SK-N-SH (cell line): ENCODE results near the gene GOLPH3.

ENCODE experiments used
- EZH2phosphoT487 ChIP-seq: fragments of 200-600 bp; sonication (generic); IDR thresholded peaks from 2 replicates; pipeline ENCODE4 v1.6.1; 2017; ENCODE audit warnings: low read depth, mixed run types, mild to moderate bottlenecking, antibody characterized with exemption, moderate library complexity, borderline replicate concordance
- GABPA ChIP-seq: IDR thresholded peaks from 2 replicates; pipeline ENCODE4 v1.4.0; 2012; ENCODE audit warnings: low read depth, mild to moderate bottlenecking
- JUND ChIP-seq: IDR thresholded peaks from 2 replicates; pipeline ENCODE4 v1.4.0; 2012
- RCOR1 ChIP-seq: fragments of 150-350 bp; IDR thresholded peaks from 2 replicates; pipeline ENCODE4 v1.6.1; 2017; ENCODE audit warnings: antibody characterized with exemption, low read length
- TF ChIP-seq, protein P1 (sequence below): fragments of 200-600 bp; sonication (generic); IDR thresholded peaks from 2 replicates; pipeline ENCODE4 v1.6.1; 2017; ENCODE audit warnings: antibody characterized with exemption, mild to moderate bottlenecking, moderate library complexity
- TF ChIP-seq, protein P2 (sequence below): IDR thresholded peaks from 2 replicates; pipeline ENCODE4 v1.4.0; 2012; ENCODE audit warnings: low read depth
- TF ChIP-seq, protein P3 (sequence below): IDR thresholded peaks from 2 replicates; pipeline ENCODE4; 2012

DNA sequence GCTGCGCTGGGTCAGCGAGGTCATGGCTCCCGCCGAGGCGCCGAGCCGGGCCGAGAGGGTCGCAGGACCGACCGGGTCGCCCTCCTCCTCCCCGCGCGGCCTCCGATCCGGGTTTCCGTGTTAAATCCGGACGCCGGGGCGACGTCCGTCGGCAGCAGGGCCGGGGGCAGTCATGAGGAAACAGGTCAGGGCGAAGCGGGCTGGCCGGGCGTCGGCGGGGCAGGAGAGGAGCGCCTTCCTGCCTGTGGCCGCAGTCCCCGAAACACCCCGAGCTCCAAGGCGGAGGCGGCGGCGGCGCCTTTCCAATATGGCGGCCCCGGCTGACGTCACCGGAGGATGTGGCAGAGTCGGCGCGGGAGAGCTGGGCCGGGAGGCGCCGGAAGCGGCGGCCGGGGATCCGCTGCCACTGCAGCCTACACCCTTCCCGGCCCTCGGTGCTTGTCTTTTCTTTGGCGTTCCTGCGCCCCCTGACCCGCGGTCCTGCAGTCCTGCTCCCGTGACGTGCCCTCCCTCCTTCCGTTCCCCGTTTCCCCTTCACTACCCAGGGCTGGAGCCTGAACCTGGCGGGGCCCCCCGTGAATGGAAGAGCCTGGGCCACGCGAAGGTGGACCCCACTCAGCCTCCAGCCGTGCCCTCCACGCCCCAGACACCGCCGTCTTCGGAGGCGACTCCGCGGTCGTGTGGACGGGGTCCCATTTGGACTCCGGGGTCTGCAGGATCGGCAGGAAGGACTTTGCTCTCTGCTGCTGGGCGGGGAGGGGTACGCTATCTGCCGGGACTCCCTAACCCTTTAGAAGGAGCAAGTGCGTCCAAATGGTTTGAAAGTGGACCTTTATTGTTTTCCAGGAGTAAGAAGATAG lies at the start of gene GOLPH3:
- TF ChIP-seq, protein P1, sequence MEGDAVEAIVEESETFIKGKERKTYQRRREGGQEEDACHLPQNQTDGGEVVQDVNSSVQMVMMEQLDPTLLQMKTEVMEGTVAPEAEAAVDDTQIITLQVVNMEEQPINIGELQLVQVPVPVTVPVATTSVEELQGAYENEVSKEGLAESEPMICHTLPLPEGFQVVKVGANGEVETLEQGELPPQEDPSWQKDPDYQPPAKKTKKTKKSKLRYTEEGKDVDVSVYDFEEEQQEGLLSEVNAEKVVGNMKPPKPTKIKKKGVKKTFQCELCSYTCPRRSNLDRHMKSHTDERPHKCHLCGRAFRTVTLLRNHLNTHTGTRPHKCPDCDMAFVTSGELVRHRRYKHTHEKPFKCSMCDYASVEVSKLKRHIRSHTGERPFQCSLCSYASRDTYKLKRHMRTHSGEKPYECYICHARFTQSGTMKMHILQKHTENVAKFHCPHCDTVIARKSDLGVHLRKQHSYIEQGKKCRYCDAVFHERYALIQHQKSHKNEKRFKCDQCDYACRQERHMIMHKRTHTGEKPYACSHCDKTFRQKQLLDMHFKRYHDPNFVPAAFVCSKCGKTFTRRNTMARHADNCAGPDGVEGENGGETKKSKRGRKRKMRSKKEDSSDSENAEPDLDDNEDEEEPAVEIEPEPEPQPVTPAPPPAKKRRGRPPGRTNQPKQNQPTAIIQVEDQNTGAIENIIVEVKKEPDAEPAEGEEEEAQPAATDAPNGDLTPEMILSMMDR, result no peak
- TF ChIP-seq EZH2phosphoT487 (no peak), RCOR1 (no peak), GABPA (peak; percentile 72), JUND (no peak)
- TF ChIP-seq, protein P2, sequence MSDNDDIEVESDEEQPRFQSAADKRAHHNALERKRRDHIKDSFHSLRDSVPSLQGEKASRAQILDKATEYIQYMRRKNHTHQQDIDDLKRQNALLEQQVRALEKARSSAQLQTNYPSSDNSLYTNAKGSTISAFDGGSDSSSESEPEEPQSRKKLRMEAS, result no peak
- TF ChIP-seq, protein P3, sequence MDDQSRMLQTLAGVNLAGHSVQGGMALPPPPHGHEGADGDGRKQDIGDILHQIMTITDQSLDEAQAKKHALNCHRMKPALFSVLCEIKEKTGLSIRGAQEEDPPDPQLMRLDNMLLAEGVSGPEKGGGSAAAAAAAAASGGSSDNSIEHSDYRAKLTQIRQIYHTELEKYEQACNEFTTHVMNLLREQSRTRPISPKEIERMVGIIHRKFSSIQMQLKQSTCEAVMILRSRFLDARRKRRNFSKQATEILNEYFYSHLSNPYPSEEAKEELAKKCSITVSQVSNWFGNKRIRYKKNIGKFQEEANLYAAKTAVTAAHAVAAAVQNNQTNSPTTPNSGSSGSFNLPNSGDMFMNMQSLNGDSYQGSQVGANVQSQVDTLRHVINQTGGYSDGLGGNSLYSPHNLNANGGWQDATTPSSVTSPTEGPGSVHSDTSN, result no peak
